Measurements from ENCODE around the gene BHLHE41.

The BHLHE41 gene

DNA sequence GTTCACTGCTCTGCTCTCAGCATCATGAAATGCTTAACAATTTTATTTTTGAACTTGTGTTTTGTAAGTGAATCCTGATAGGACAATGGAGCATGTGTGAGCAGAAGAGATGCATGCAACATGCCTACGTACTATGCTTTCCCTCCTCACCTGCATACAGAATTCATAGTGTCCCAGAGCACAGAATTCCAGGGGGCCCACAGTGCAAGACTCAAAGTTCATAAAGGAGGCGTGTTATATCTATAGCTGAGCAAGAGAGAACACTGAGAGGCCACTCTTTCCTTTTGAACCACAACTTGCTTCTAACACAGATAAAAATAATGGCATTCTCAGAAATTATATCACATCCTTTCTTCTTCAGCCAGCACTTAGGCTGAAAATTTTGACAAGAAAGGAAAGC, 28.8 kb downstream of the BHLHE41 start:
- no peak for DNase-seq
- Mint-ChIP-seq H3K4me3 (no peak overlapping the region), H3K27ac (no peak overlapping the region), H3K4me1 (no peaks in the 10 kb centered on the region), H3K36me3 (no peaks in the 10 kb centered on the region), H3K9me3 (no peaks in the 10 kb centered on the region), H3K27me3 (peaks cover 0 to 4% of the 10 kb centered on the region in 2 donors)
- ATAC-seq (replicated peaks): no peak

DNA sequence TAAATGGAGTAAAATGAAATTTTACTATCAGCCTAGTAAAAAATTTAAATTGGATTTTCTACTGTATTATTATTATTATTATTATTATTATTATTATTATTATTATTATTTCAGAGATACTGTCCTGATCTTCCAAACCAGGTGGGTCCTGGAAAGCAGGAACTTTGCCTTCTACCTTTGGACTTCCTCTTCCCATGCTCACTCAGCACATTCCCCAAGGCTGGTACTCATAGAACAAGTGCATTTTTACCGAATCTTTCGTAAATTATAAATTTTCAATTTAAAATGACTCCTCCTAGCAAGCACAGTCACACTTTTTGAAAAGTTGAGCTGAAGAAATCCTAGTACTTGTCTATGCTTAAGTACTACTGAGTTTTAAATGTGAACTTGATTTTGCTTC, 29.7 kb downstream of the BHLHE41 start:
- ATAC-seq (replicated peaks) (no peak), DNase-seq (no peak)
- Mint-ChIP-seq H3K36me3 (no peaks in the 10 kb centered on the region), H3K27ac (no peak overlapping the region), H3K4me1 (no peaks in the 10 kb centered on the region), H3K27me3 (peaks cover 0 to 4% of the 10 kb centered on the region in 2 donors), H3K4me3 (no peak overlapping the region), H3K9me3 (no peaks in the 10 kb centered on the region)

DNA sequence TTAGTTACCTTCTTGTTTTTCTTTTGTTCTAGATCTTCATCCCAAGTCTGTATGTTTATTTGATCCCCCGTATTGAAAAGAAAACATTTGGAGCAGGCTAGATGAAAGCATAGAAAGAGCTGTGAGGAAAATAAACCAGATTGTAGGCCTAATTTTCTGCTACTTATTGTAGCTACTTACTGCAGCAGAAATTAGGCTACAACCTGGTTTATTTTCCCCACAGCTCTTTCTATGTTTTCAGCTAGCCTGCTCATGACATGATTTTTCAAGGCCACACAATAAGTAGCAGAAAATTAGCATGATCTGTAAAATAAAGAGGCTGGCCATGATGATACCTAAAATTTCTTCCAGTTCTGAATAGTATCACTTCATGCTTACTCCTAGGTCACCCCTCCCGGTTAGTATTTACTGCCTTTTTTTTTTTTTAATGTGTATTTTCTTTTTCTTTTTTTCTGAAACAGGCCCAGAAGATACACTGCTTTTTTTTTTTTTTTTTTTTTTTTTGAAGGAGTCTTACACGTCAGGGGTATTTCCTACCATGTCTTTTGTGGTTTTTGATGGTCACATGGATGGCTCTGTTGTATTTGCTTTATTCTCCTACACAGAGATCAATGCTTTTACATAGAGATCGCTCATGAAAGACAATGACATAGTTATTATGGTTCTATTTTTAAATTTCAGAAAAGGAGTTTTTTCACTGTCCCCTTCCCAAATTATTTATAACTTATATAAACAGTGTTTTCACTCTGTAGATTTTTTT, 32.3 kb downstream of the BHLHE41 start:
- no peaks in the 10 kb centered on the region for H3K27me3 Mint-ChIP-seq
- H3K4me3 Mint-ChIP-seq: no peak overlapping the region
- peaks cover 5 to 7% of the 10 kb centered on the region in 2 donors for H3K4me1 Mint-ChIP-seq
- H3K27ac Mint-ChIP-seq: no peak overlapping the region
- H3K36me3 Mint-ChIP-seq: no peaks in the 10 kb centered on the region
- H3K9me3 Mint-ChIP-seq: no peaks in the 10 kb centered on the region
- DNase-seq (no peak), ATAC-seq (replicated peaks) (no peak)

DNA sequence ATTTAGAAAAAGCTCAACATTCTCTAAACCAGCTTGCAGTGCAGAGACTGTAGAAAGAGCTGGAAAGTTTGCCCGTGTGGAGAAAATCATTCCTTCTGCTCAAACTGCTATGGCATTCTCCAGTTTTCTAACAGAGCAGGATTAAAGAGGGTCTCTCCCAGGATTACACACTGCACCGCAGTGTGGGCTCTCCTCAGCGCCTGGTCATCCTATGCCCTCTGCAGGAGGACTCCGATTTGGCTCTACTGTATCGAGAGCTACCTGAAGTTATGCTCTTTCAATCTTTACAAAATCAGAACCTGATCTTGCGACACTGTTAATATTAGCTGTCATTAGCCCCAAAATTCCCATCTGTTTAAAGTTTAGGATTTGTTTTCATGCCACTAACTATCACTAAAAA, 33.0 kb downstream of the BHLHE41 start:
- Mint-ChIP-seq H3K27ac (no peak overlapping the region), H3K9me3 (no peaks in the 10 kb centered on the region)

DNA sequence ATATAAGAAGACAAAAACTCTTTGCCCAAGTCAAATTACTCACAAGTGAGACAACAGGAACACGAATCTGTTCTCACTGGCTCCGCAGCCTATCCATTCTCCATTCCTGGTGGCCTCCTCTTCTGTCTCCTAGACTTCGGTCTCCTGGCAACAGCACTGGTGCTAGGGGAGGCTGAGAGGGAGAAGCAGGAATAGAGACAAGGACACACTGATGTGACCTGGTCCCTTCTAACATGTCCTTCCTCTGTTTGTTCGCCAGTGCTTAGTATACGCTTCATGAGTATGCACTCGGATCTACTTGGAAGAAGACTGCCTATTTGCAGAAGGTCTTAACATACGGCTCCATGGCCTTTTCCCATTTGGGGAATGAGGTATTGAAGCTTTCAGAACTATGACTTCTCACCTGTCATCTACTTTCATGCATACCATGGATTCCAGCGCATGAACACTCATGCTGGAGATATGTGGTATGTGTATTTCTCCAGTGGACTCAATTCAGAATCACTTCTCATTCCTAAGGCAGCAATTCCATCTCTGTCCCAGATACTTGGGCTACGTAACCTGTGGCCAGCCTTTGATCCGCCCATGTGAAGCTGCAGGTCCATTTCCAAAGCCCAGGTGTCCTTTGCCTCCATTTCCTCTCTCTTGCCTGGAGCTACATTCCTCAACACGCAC, 33.9 kb downstream of the BHLHE41 start:
- no peaks in the 10 kb centered on the region for H3K36me3 Mint-ChIP-seq

More for the DNA sequence above, 33.0 kb downstream of the BHLHE41 start:
- Mint-ChIP-seq H3K4me1 (peaks cover 5 to 7% of the 10 kb centered on the region in 2 donors), H3K4me3 (no peak overlapping the region), H3K36me3 (no peaks in the 10 kb centered on the region), H3K27me3 (no peaks in the 10 kb centered on the region)
- no peak for DNase-seq
- no peak for ATAC-seq (replicated peaks)

DNA sequence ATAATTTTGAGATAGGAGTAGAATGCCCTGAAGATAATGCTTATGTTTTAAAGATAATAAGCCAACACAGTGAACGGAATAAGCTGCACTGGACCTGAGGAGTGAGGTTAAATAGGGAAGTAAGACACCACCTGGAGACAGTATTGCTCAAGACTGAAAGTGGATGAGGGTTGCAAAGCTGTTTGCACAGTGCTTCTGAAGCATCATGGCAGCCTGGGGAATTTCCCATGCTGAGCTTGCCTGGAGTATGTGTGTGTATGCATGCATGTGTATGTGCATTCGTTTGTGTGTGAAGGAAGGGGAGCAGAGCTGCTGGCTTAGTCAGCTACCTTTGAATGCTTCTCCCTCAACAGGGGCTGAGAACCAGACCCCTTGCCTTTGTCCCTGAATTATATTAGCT, 35.8 kb downstream of the BHLHE41 start:
- Mint-ChIP-seq H3K4me3 (no peak overlapping the region), H3K36me3 (peaks cover 2 to 6% of the 10 kb centered on the region in 2 donors), H3K9me3 (no peaks in the 10 kb centered on the region), H3K4me1 (peaks cover 5 to 7% of the 10 kb centered on the region in 2 donors), H3K27ac (no peak overlapping the region), H3K27me3 (no peaks in the 10 kb centered on the region)
- DNase-seq: peak; percentile 39
- ATAC-seq (replicated peaks): peak; percentile 99

More for the DNA sequence above, 33.9 kb downstream of the BHLHE41 start:
- DNase-seq (no peak), ATAC-seq (replicated peaks) (no peak)
- Mint-ChIP-seq H3K27ac (no peak overlapping the region), H3K4me1 (peaks cover 5 to 7% of the 10 kb centered on the region in 2 donors), H3K4me3 (no peak overlapping the region), H3K27me3 (no peaks in the 10 kb centered on the region), H3K9me3 (no peaks in the 10 kb centered on the region)

DNA sequence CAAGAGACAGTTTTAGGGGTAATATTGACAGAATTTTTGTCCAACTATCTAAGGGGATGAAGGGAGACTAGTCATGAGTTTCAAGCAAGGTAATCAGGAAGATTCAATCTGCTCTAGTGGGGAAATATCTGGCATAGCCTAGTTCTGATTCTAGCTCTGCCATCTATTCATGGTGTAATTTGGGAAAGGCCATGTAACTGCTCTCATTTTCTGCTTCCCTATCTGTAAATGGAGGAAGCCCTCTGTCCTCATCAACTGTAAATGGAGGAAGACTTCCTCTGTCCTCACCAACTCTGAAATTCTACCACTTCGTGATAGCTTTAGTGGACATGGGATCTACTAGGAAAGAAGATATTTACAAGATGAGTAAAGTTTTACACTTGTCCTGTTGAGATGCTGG, 37.9 kb downstream of the BHLHE41 start:
- H3K36me3 Mint-ChIP-seq: peaks cover 2 to 6% of the 10 kb centered on the region in 2 donors

DNA sequence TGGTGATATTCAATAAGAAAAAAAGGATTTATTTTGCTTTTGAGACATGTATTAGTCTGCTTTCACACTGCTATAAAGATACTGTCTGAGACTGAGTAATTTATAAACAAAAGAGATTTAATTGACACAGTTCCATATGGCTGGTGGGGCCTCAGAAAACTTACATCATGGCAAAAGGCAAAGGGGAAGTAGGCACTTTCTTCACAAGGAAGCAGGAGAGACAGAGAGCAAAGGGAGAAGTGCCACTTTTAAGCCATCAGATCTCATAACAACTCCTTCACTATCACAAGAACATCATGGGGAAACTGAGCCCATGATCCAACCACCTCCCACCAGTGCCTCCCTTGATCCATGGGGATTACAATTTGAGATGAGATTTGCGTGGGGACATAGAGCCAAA, 43.9 kb downstream of the BHLHE41 start:
- peaks cover 3 to 7% of the 10 kb centered on the region in 2 donors for H3K4me1 Mint-ChIP-seq
- no peak overlapping the region for H3K4me3 Mint-ChIP-seq
- DNase-seq (no peak), ATAC-seq (replicated peaks) (no peak)
- H3K27me3 Mint-ChIP-seq: no peaks in the 10 kb centered on the region
- H3K9me3 Mint-ChIP-seq: peaks cover 9 to 15% of the 10 kb centered on the region in 2 donors
- no peak overlapping the region for H3K27ac Mint-ChIP-seq
- peaks cover 2 to 6% of the 10 kb centered on the region in 2 donors for H3K36me3 Mint-ChIP-seq

More for the DNA sequence above, 37.9 kb downstream of the BHLHE41 start:
- peaks cover 5 to 7% of the 10 kb centered on the region in 2 donors for H3K4me1 Mint-ChIP-seq
- H3K27ac Mint-ChIP-seq: no peak overlapping the region
- no peaks in the 10 kb centered on the region for H3K27me3 Mint-ChIP-seq
- ATAC-seq (replicated peaks) (no peak), DNase-seq (no peak)
- peaks cover 8 to 9% of the 10 kb centered on the region in 2 donors for H3K9me3 Mint-ChIP-seq
- no peak overlapping the region for H3K4me3 Mint-ChIP-seq

DNA sequence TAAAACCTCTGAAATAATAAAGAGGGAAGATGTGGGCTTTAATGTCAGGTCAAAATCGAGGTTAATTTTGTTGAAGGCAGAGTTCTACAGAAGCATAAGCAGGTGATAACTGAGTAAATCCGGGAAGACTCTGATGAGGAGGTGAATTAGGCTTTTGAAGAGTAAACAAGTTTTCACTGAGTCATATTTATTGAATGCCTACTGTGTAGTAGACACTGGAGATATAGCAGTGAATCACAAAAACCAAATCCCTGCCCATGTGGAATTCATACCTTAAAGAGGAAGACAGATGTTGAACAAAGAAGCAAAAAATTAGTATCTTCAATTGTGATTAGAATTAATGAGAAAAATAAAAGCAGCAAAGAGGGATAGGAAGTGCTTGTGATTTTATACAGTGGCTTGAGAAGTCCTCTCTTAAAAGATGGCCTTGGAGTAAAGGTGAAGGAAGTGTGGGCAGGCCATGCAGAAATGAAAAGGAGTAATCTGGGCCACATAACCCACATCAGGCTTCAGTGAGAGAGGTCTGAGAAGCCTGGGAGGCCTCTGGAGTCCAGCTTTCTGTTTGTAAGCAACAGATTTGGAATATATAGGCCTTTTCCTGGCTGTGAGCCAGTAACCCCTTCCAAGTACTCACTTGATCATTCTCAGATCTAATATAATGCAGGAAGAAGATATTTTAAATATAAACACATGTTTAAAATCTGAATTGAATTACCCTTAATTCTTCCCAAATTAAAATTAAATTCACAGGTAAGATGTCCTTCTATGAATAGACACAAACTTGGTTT, 46.7 kb downstream of the BHLHE41 start:
- Mint-ChIP-seq H3K4me1 (peaks cover 3 to 7% of the 10 kb centered on the region in 2 donors), H3K36me3 (no peaks in the 10 kb centered on the region), H3K9me3 (peaks cover 9 to 15% of the 10 kb centered on the region in 2 donors), H3K27me3 (no peaks in the 10 kb centered on the region), H3K27ac (no peak overlapping the region), H3K4me3 (no peak overlapping the region)
- no peak for ATAC-seq (replicated peaks)
- no peak for DNase-seq

All from stimulated activated naive B cell treated with anti-CD40 and anti-IgM and Interleukin-4, amounts not matched to agents 10 μg/mL and 1 μg/mL and 100 μg/mL, for 72 hours (primary cell).